CD4-positive, alpha-beta T cell treated with Interleukin-17A for 1 hour (primary cell): ENCODE results near the gene WWOX.

Experiments
- DNase-seq: peaks from one replicate; pipeline ENCODE4 v3.0.0-alpha.2; 2020

WWOX gene

GRCh38 chr16:78235168-78235800 lies 135.8 kb downstream of the WWOX start:
- peak; percentile 60 for DNase-seq

GRCh38 chr16:78235876-78236275 lies 136.4 kb downstream of the WWOX start:
- DNase-seq = no peak

- no peak for DNase-seq
Observed at GRCh38 chr16:78237841-78238240, 138.4 kb downstream of the WWOX start.

- no peak for DNase-seq
Observed at GRCh38 chr16:78240459-78241222, 141.2 kb downstream of the WWOX start.

GRCh38 chr16:78242239-78242630 lies 142.8 kb downstream of the WWOX start:
- no peak for DNase-seq

- DNase-seq = no peak
Observed at GRCh38 chr16:78244131-78244895, 144.9 kb downstream of the WWOX start.

- DNase-seq = no peak
Observed at GRCh38 chr16:78246559-78246958, 147.1 kb downstream of the WWOX start.

- no peak for DNase-seq
Observed at GRCh38 chr16:78249056-78249455, 149.6 kb downstream of the WWOX start.

GRCh38 chr16:78249832-78250231 lies 150.4 kb downstream of the WWOX start:
- DNase-seq = no peak

GRCh38 chr16:78251115-78251514 lies 151.7 kb downstream of the WWOX start:
- no peak for DNase-seq

- no peak for DNase-seq
Observed at GRCh38 chr16:78252757-78253156, 153.3 kb downstream of the WWOX start.

- no peak for DNase-seq
Observed at GRCh38 chr16:78254841-78255240, 155.4 kb downstream of the WWOX start.

- DNase-seq = no peak
Observed at GRCh38 chr16:78256686-78257375, 157.4 kb downstream of the WWOX start.

GRCh38 chr16:78257376-78257728 lies 157.9 kb downstream of the WWOX start:
- DNase-seq = no peak

GRCh38 chr16:78258375-78259065 lies 159.1 kb downstream of the WWOX start:
- DNase-seq = no peak

GRCh38 chr16:78259873-78260272 lies 160.4 kb downstream of the WWOX start:
- DNase-seq = no peak

- DNase-seq = no peak
Observed at GRCh38 chr16:78264642-78265041, 165.2 kb downstream of the WWOX start.

- no peak for DNase-seq
Observed at GRCh38 chr16:78269256-78269655, 169.8 kb downstream of the WWOX start.

GRCh38 chr16:78271981-78272380 lies 172.5 kb downstream of the WWOX start:
- no peak for DNase-seq

- DNase-seq = no peak
Observed at GRCh38 chr16:78274771-78275170, 175.3 kb downstream of the WWOX start.

- no peak for DNase-seq
Observed at GRCh38 chr16:78275420-78275819, 176.0 kb downstream of the WWOX start.

GRCh38 chr16:78277321-78278055 lies 178.0 kb downstream of the WWOX start:
- DNase-seq = no peak
